Ascending aorta (tissue), 2 donors: ENCODE results near the gene HDAC7. TPM values are rescaled to one million over a fixed set of nuclear protein-coding genes. Genes with fewer than 3 reads are reported as not detected.
"Not testable (repeated sequence)": the region's sequence is repeated elsewhere in the genome, so short reads cannot be mapped to it uniquely, and the experiment has no call there.

Experiments used
- DNase-seq, 2 donors: peaks; one replicate each; pipeline ENCODE4 v3.0.0-alpha.2; 2019; ENCODE audit warnings: low spot score in 2 of 2
- H3K27ac ChIP-seq, 2 donors: fragments of 200-600 bp; sonication (generic); one replicate each; pipeline ENCODE4 v1.5.1; 2016 to 2017; ENCODE audit warnings: mild to moderate bottlenecking in 1 of 2
- H3K27me3 ChIP-seq: fragments of 200-600 bp; sonication (generic); one replicate; pipeline ENCODE4 v1.5.1; 2017
- H3K36me3 ChIP-seq, 2 donors: fragments of 200-600 bp; sonication (generic); one replicate each; pipeline ENCODE4 v1.5.1; 2016
- H3K4me1 ChIP-seq, 2 donors: fragments of 200-600 bp; sonication (generic); one replicate each; pipeline ENCODE4 v1.5.1; 2016 to 2017; ENCODE audit warnings: mild to moderate bottlenecking in 1 of 2
- H3K4me3 ChIP-seq, 2 donors: fragments of 200-600 bp; sonication (generic); one replicate each; pipeline ENCODE4 v1.5.1; 2016 to 2017; ENCODE audit warnings: mild to moderate bottlenecking in 1 of 2
- H3K9me3 ChIP-seq, 2 donors: fragments of 200-600 bp; sonication (generic); one replicate each; pipeline ENCODE4 v1.5.1; 2016
- CTCF ChIP-seq, 3 experiments: fragments of 200-600 bp in 2 of 3; fragments of 450-650 bp in 1 of 3; sonication (generic) in 2 of 3; IDR thresholded peaks; one replicate each; pipeline ENCODE4 v1.5.1; 2016 to 2019; ENCODE audit warnings: antibody characterized with exemption in 3 of 3, mild to moderate bottlenecking in 1 of 3, moderate library complexity in 1 of 3
- intact Hi-C: fragments of 100-400 bp; cut with DNase I; formaldehyde crosslinking; loops from one replicate; pipeline ENCODE4 v1.15.1; 2023
- total RNA-seq: library from RNA; depleted of rRNA; stranded (reverse); fragments of >200 nt; gene quantifications from one replicate; pipeline ENCODE4 v1.1.0, GENCODE V29; 2016

Gene HDAC7
- total RNA-seq, 1 donor from 2014 or later = 202 TPM

GRCh38 chr12:47818467-47819137, 1.1 kb downstream of the HDAC7 start:
- Histone ChIP-seq H3K27me3 (no peaks in the 10 kb centered on the region), H3K9me3 (no peaks in the 10 kb centered on the region), H3K4me3 (peak overlapping the region; percentile 88 to 89), H3K4me1 (peaks cover 42 to 66% of the 10 kb centered on the region in 2 donors), H3K36me3 (peaks cover 0 to 8% of the 10 kb centered on the region in 2 donors), H3K27ac (peak overlapping the region; percentile 97)
- intact Hi-C loops = loop anchor here (10.0 kb wide), 1 partner anchor 734 kb away; no protein-coding TSS in a partner anchor
- DNase-seq = peak in 1 of 2 donors; percentile 76
- TF ChIP-seq CTCF (IDR thresholded peaks at IDR 0.05) = no peak

- H3K4me1 ChIP-seq = peaks cover 46 to 66% of the 10 kb centered on the region in 2 donors
These were observed 1.7 kb downstream of the HDAC7 start for GRCh38 chr12:47818007-47818376.

GRCh38 chr12:47817272-47818006, 2.3 kb downstream of the HDAC7 start:
- no peaks in the 10 kb centered on the region for H3K27me3 ChIP-seq
- H3K4me3 ChIP-seq = peak overlapping the region; percentile 88 to 89
- H3K4me1 ChIP-seq = peaks cover 42 to 64% of the 10 kb centered on the region in 2 donors
- peak in 1 of 3 experiments; percentile 48 for TF ChIP-seq CTCF (IDR thresholded peaks at IDR 0.05)
- H3K27ac ChIP-seq = peak overlapping the region; percentile 97
- DNase-seq = no peak
- H3K36me3 ChIP-seq = peaks cover 0 to 8% of the 10 kb centered on the region in 2 donors
- intact Hi-C loops = loop anchor here (10.0 kb wide), 1 partner anchor 733 kb away; no protein-coding TSS in a partner anchor
- no peaks in the 10 kb centered on the region for H3K9me3 ChIP-seq

More at GRCh38 chr12:47818007-47818376, 1.7 kb downstream of the HDAC7 start:
- no peak for DNase-seq
- Histone ChIP-seq H3K4me3 (peak overlapping the region; percentile 88 to 89), H3K27ac (peak overlapping the region; percentile 97), H3K9me3 (no peaks in the 10 kb centered on the region), H3K27me3 (no peaks in the 10 kb centered on the region), H3K36me3 (peaks cover 0 to 8% of the 10 kb centered on the region in 2 donors)
- TF ChIP-seq CTCF (IDR thresholded peaks at IDR 0.05) = no peak
- intact Hi-C loops = loop anchor here (10.0 kb wide), 1 partner anchor 733 kb away; no protein-coding TSS in a partner anchor

DNA sequence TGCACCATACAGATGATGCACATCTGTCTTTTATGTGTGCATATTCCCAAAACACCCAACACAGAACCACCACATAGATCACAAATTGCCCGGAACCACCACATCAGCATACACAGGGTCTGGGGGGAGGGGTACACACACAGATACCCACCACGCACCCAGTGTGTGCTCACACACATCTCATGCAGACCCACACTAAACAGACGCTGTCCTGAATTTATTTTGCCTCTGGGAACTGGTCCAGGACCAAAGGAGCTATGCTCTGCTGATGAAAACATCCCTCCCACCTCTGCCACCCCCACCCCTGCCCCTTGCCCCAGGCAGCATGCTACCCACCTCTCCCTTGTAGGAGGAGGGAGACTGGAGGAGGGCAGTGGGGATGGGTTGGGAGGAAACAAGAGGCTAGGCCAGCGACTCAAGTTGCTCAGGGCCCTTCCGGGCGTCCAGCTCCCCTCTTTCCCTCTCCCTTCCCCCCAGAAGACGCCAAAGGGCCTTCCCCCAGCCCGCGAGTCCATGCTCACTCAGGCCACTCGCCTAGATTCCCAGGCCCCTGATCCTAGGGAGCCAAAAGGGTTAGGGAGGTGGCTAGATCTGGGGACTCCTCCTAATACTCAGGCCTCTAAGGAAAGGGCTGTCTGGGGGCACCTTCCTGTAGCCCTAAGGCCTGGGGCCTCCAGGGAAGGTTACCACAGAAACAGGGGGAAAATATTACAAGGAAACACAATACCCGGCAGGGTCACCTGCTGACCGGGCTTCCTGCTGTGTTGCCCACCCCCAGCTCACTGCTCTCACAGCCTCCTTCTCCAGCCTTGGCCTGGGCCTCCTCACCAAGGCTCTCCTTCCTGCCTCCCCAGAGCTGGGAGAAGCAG, 3.1 kb downstream of the HDAC7 start:
- peaks cover 36 to 62% of the 10 kb centered on the region in 2 donors for H3K4me1 ChIP-seq

DNA sequence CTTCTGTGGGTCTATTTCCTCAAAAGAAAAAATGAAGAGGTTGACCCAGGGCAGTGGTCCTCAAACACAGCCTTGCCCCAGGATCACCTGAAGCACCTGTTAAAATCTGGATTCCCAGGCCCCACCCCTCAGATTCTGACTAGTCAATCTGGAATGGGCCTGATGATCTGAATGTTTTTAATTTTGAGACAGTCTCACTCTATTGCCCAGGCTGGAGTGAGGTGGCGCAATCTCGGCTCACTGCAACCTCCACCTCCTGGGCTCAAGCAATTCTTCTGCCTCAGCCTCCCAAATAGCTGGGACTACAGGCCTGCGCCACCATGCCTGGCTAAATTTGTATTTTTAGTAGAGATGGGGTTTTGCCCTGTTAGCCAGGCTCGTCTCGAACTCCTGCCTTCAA, 4.3 kb downstream of the HDAC7 start:
- intact Hi-C loops = loop anchor here (10.0 kb wide), 1 partner anchor 731 kb away; no protein-coding TSS in a partner anchor
- not testable (repeated sequence) for H3K27me3 ChIP-seq, H3K36me3 ChIP-seq, DNase-seq, H3K9me3 ChIP-seq, H3K4me3 ChIP-seq
- peaks cover 34 to 64% of the 10 kb centered on the region in 2 donors for H3K4me1 ChIP-seq
- H3K27ac ChIP-seq = peak overlapping the region; percentile 97

More for the DNA sequence above, 3.1 kb downstream of the HDAC7 start:
- no peaks in the 10 kb centered on the region for H3K9me3 ChIP-seq
- H3K4me3 ChIP-seq = peak overlapping the region; percentile 88 to 89
- H3K27ac ChIP-seq = peak overlapping the region; percentile 97
- DNase-seq = no peak
- H3K27me3 ChIP-seq = no peaks in the 10 kb centered on the region
- TF ChIP-seq CTCF (IDR thresholded peaks at IDR 0.05) = no peak
- intact Hi-C loops = loop anchor here (10.0 kb wide), 1 partner anchor 732 kb away; no protein-coding TSS in a partner anchor
- peaks cover 0 to 8% of the 10 kb centered on the region in 2 donors for H3K36me3 ChIP-seq
